ENCODE data around the gene ARNT2.
"Not testable (repeated sequence)": the region's sequence is repeated elsewhere in the genome, so short reads cannot be mapped to it uniquely, and the experiment has no call there.

The ARNT2 gene

GRCh38 chr15:80492874-80493273 is 88.7 kb downstream of the ARNT2 start:
- no peak for DNase-seq

- DNase-seq: no peak
Observed at GRCh38 chr15:80494351-80494751, 90.2 kb downstream of the ARNT2 start.

- DNase-seq: no peak
Observed at GRCh38 chr15:80494756-80495155, 90.6 kb downstream of the ARNT2 start.

GRCh38 chr15:80495401-80495942 is 91.3 kb downstream of the ARNT2 start:
- DNase-seq: no peak

GRCh38 chr15:80496096-80496495 is 91.9 kb downstream of the ARNT2 start:
- no peak for DNase-seq

- DNase-seq: no peak
Observed at GRCh38 chr15:80497221-80497620, 93.0 kb downstream of the ARNT2 start.

GRCh38 chr15:80498652-80499051 is 94.5 kb downstream of the ARNT2 start:
- DNase-seq: no peak

GRCh38 chr15:80500021-80500420 is 95.8 kb downstream of the ARNT2 start:
- no peak for DNase-seq

GRCh38 chr15:80501476-80501875 is 97.3 kb downstream of the ARNT2 start:
- DNase-seq: no peak

- no peak for DNase-seq
Observed at GRCh38 chr15:80502782-80503181, 98.6 kb downstream of the ARNT2 start.

GRCh38 chr15:80503319-80503952 is 99.3 kb downstream of the ARNT2 start:
- no peak for DNase-seq

GRCh38 chr15:80504931-80505330 is 100.7 kb downstream of the ARNT2 start:
- no peak for DNase-seq

GRCh38 chr15:80506286-80506893 is 102.2 kb downstream of the ARNT2 start:
- DNase-seq: no peak

GRCh38 chr15:80507131-80507530 is 102.9 kb downstream of the ARNT2 start:
- no peak for DNase-seq

- DNase-seq: no peak
Observed at GRCh38 chr15:80507638-80508316, 103.6 kb downstream of the ARNT2 start.

GRCh38 chr15:80508783-80509182 is 104.6 kb downstream of the ARNT2 start:
- DNase-seq: no peak

GRCh38 chr15:80509800-80510199 is 105.6 kb downstream of the ARNT2 start:
- no peak for DNase-seq

- not testable (repeated sequence) for DNase-seq
Observed at GRCh38 chr15:80510985-80511384, 106.8 kb downstream of the ARNT2 start.

- DNase-seq: no peak
Observed at GRCh38 chr15:80512726-80513660, 108.8 kb downstream of the ARNT2 start.

GRCh38 chr15:80514071-80514780 is 110.0 kb downstream of the ARNT2 start:
- DNase-seq: no peak

- no peak for DNase-seq
Observed at GRCh38 chr15:80517290-80517689, 113.1 kb downstream of the ARNT2 start.

- DNase-seq: no peak
Observed at GRCh38 chr15:80518522-80518921, 114.3 kb downstream of the ARNT2 start.
